ENCODE measurements around the gene KIAA1671. TPM values are rescaled to one million over a fixed set of nuclear protein-coding genes. Genes with fewer than 3 reads are reported as not detected.

The KIAA1671 gene
- total and polyA plus RNA-seq, 10 donors: 0.72 to 11.9 (median 8.2) TPM

- H3K9me3 ChIP-seq: no peaks in the 10 kb centered on the region
- no peak for DNase-seq
- intact Hi-C loops (cut with DNase I; ENCODE audit: low total_unique reads): no loop called here
- peaks cover 0 to 12% (median 0%) of the 10 kb centered on the region in 7 donors for H3K27me3 ChIP-seq (replicated peaks in 1 of 7)
- H3K36me3 ChIP-seq: no peaks in the 10 kb centered on the region
- H3K4me3 ChIP-seq: no peak overlapping the region
- TF ChIP-seq CTCF (IDR thresholded peaks at IDR 0.05 in 8 of 11, conservative IDR thresholded peaks at IDR 0.05 in 3 of 11) (peak in 5 of 11 experiments; percentile 18 to 52 (median 37)), POLR2A (IDR thresholded peaks at IDR 0.05) (no peak)
- no peak overlapping the region for H3K27ac ChIP-seq
- peaks cover 0 to 17% (median 0%) of the 10 kb centered on the region in 6 donors for H3K4me1 ChIP-seq
- WGBS, 5 donors: 89 to 93% (median 90%) methylated on average over 41 to 45 of the region's 45 CpGs
These were observed 75.7 kb downstream of the KIAA1671 start for GRCh38 chr22:25027959-25028840.

DNA sequence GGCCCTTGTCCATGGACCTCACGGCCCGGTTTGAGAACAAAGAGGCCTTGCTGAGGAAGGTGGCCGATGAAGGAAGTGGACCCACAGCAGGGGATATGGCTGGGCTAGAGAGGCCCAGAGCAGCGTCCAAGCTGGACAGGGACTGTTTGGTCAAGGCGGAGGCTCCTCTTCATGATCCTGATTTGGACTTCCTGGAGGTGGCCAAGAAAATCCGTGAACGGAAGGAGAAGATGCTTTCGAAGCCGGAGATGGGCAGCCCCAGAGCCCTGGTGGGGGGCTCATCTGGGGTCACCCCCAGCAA is 76.3 kb downstream of the KIAA1671 start:
- no peak overlapping the region for H3K4me3 ChIP-seq
- H3K27me3 ChIP-seq (replicated peaks in 1 of 7): peaks cover 0 to 12% (median 0%) of the 10 kb centered on the region in 7 donors
- intact Hi-C loops (cut with DNase I; ENCODE audit: low total_unique reads): no loop called here
- no peak for DNase-seq
- H3K27ac ChIP-seq: no peak overlapping the region
- WGBS, 5 donors: 89 to 94% (median 91%) methylated on average over 8 to 9 of the region's 9 CpGs
- TF ChIP-seq POLR2A (IDR thresholded peaks at IDR 0.05) (no peak), POLR2AphosphoS5 (IDR thresholded peaks at IDR 0.05) (no peak), CTCF (IDR thresholded peaks at IDR 0.05 in 8 of 11, conservative IDR thresholded peaks at IDR 0.05 in 3 of 11) (no peak)
- H3K36me3 ChIP-seq: no peaks in the 10 kb centered on the region
- no peaks in the 10 kb centered on the region for H3K9me3 ChIP-seq
- H3K4me1 ChIP-seq: peaks cover 0 to 17% (median 0%) of the 10 kb centered on the region in 6 donors

DNA sequence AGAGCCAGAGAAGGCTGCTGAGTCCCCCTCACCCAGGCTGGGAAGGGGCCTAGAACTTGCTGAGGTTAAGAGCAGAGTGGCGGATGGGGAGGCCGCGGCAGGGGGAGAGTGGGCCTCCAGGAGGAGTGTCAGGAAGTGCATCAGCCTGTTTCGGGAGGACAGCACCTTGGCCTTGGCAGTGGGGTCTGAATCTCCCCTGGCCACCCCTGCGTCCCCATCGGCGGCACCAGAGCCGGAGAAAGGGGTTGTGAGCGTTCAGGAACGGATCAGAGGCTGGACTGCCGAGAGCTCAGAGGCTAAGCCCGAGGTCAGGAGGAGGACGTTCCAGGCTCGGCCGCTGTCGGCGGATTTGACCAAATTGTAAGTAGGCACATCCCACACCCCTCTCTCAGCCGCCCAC is 76.7 kb downstream of the KIAA1671 start:
- 92 to 97% (median 96%) methylated on average over 11 to 18 of the region's 18 CpGs for WGBS, 5 donors
- peaks cover 0 to 17% (median 0%) of the 10 kb centered on the region in 6 donors for H3K4me1 ChIP-seq
- H3K4me3 ChIP-seq: no peak overlapping the region
- intact Hi-C loops (cut with DNase I; ENCODE audit: low total_unique reads): no loop called here
- H3K9me3 ChIP-seq: no peaks in the 10 kb centered on the region
- TF ChIP-seq CTCF (IDR thresholded peaks at IDR 0.05 in 8 of 11, conservative IDR thresholded peaks at IDR 0.05 in 3 of 11): no peak
- TF ChIP-seq POLR2AphosphoS5 (IDR thresholded peaks at IDR 0.05): no peak
- TF ChIP-seq POLR2A (IDR thresholded peaks at IDR 0.05): no peak
- H3K27ac ChIP-seq: no peak overlapping the region
- no peak for DNase-seq
- H3K36me3 ChIP-seq: no peaks in the 10 kb centered on the region
- peaks cover 0 to 12% (median 0%) of the 10 kb centered on the region in 7 donors for H3K27me3 ChIP-seq (replicated peaks in 1 of 7)

DNA sequence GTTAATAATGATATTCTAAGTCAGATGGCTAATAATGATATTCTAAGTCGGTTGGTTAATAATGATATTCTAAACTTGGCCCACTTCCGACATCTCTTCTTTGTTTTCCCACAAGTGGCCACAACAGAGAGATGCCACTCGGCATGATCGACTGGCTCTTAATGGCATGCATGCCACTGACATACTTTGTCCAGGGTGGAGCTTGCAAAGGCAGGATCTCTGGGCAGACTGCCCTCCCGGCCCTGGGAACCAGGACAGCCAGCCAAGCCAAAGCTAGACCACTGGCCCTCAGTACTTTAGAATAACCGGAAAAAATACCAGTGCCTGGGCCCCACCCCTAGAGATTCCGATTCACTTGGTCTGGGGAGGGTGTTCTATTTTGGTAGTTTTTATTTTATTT is 78.1 kb downstream of the KIAA1671 start:
- Histone ChIP-seq H3K9me3 (no peaks in the 10 kb centered on the region), H3K27ac (no peak overlapping the region), H3K4me3 (no peak overlapping the region), H3K4me1 (peaks cover 0 to 11% (median 0%) of the 10 kb centered on the region in 6 donors), H3K36me3 (no peaks in the 10 kb centered on the region), H3K27me3 (replicated peaks in 1 of 7) (peaks cover 0 to 5% (median 0%) of the 10 kb centered on the region in 7 donors)
- intact Hi-C loops (cut with DNase I; ENCODE audit: low total_unique reads): no loop called here
- 78 to 90% (median 83%) methylated on average over 7 of the region's 7 CpGs for WGBS, 5 donors
- no peak for DNase-seq
- no peak for TF ChIP-seq POLR2A (IDR thresholded peaks at IDR 0.05)
- TF ChIP-seq CTCF (IDR thresholded peaks at IDR 0.05 in 8 of 11, conservative IDR thresholded peaks at IDR 0.05 in 3 of 11): no peak
- no peak for TF ChIP-seq POLR2AphosphoS5 (IDR thresholded peaks at IDR 0.05)

Measured in spleen (tissue), 11 donors.